SK-N-SH treated with all-trans-retinoic acid at 6 μM for 48 hours (cell line): Measurements from ENCODE around the gene CNTN6.

Experiments used
- ATAC-seq: fragments of 200-7000 bp; cut with Tn5 transposase; 3 replicates; pipeline ENCODE4 v1.9.1; 2020; ENCODE audit warnings: mild to moderate bottlenecking, moderate library complexity
- ARNTL ChIP-seq: fragments of 450-650 bp; formaldehyde crosslinking; IDR thresholded peaks from 2 replicates; pipeline ENCODE4 v1.5.0; 2020; ENCODE audit warnings: low read depth, mild to moderate bottlenecking, moderate library complexity, borderline replicate concordance
- BACH2 ChIP-seq: fragments of 250-450 bp; sonication (Bioruptor Pico); IDR thresholded peaks from 2 replicates; pipeline ENCODE4 v1.9.0; 2021; ENCODE audit warnings: mild to moderate bottlenecking, borderline replicate concordance
- CSDC2 ChIP-seq: fragments of 250-450 bp; sonication (Bioruptor Pico); IDR thresholded peaks from 2 replicates; pipeline ENCODE4 v1.5.0; 2020; ENCODE audit warnings: mild to moderate bottlenecking, moderate library complexity
- ESRRG ChIP-seq: fragments of 250-450 bp; sonication (Bioruptor Pico); IDR thresholded peaks from 2 replicates; pipeline ENCODE4 v1.6.1; 2021; ENCODE audit warnings: mild to moderate bottlenecking
- GLIS3 ChIP-seq: fragments of 250-450 bp; sonication (Bioruptor Pico); IDR thresholded peaks from 2 replicates; pipeline ENCODE4 v1.5.0; 2020; ENCODE audit warnings: mild to moderate bottlenecking, moderate library complexity
- ISL1 ChIP-seq: fragments of 250-450 bp; sonication (Bioruptor Pico); IDR thresholded peaks from 2 replicates; pipeline ENCODE4 v2.1.2; 2022; ENCODE audit warnings: mild to moderate bottlenecking, moderate library complexity
- OSR1 ChIP-seq: fragments of 250-450 bp; sonication (Bioruptor Pico); IDR thresholded peaks from 2 replicates; pipeline ENCODE4 v1.8.0; 2022; ENCODE audit warnings: moderate library complexity, mild to moderate bottlenecking, inconsistent platforms
- PPARA ChIP-seq: fragments of 250-450 bp; sonication (Bioruptor Pico); IDR thresholded peaks from 2 replicates; pipeline ENCODE4 v1.5.0; 2020; ENCODE audit warnings: mild to moderate bottlenecking, borderline replicate concordance
- RARB ChIP-seq: fragments of 250-450 bp; sonication (Bioruptor Pico); IDR thresholded peaks from 2 replicates; pipeline ENCODE4 v1.8.0; 2021; ENCODE audit warnings: mild to moderate bottlenecking, moderate library complexity
- SNAI2 ChIP-seq: fragments of 250-450 bp; sonication (Bioruptor Pico); IDR thresholded peaks from 2 replicates; pipeline ENCODE4 v1.5.0; 2020; ENCODE audit warnings: mild to moderate bottlenecking, moderate library complexity
- TCF4 ChIP-seq: fragments of 250-450 bp; sonication (Bioruptor Pico); IDR thresholded peaks from 2 replicates; pipeline ENCODE4 v1.8.0; 2021; ENCODE audit warnings: mild to moderate bottlenecking, moderate library complexity, borderline replicate concordance
- TOX ChIP-seq: fragments of 250-450 bp; sonication (Bioruptor Pico); IDR thresholded peaks from 2 replicates; pipeline ENCODE4 v1.8.0; 2021; ENCODE audit warnings: mild to moderate bottlenecking, moderate library complexity, borderline replicate concordance
- ZC3H10 ChIP-seq: fragments of 250-450 bp; sonication (Bioruptor Pico); IDR thresholded peaks from 2 replicates; pipeline ENCODE4 v1.5.1; 2021; ENCODE audit warnings: mild to moderate bottlenecking, moderate library complexity
- ZFP3 ChIP-seq: fragments of 250-450 bp; sonication (Bioruptor Pico); IDR thresholded peaks from 2 replicates; pipeline ENCODE4 v1.5.0; 2020; ENCODE audit warnings: mild to moderate bottlenecking, moderate library complexity
- ZFP30 ChIP-seq: fragments of 450-650 bp; formaldehyde crosslinking; IDR thresholded peaks from 2 replicates; pipeline ENCODE4 v1.5.0; 2022; ENCODE audit warnings: mild to moderate bottlenecking, moderate library complexity
- ZNF565 ChIP-seq: fragments of 450-650 bp; formaldehyde crosslinking; conservative IDR thresholded peaks from 2 replicates; pipeline ENCODE4 v1.5.0; 2020; ENCODE audit warnings: low read depth, mild to moderate bottlenecking, moderate library complexity
- ZNF70 ChIP-seq: fragments of 450-650 bp; formaldehyde crosslinking; IDR thresholded peaks from 2 replicates; pipeline ENCODE4 v1.5.0; 2020; ENCODE audit warnings: mild to moderate bottlenecking, moderate library complexity
- ZNF8 ChIP-seq: fragments of 450-650 bp; formaldehyde crosslinking; IDR thresholded peaks from 2 replicates; pipeline ENCODE4 v1.5.0; 2020; ENCODE audit warnings: mild to moderate bottlenecking, moderate library complexity
- TF ChIP-seq, protein P1 (sequence below): fragments of 250-450 bp; sonication (Bioruptor Pico); IDR thresholded peaks from 2 replicates; pipeline ENCODE4 v1.8.0; 2020; ENCODE audit warnings: mild to moderate bottlenecking, moderate library complexity, borderline replicate concordance
- TF ChIP-seq, protein P2 (sequence below): fragments of 250-450 bp; sonication (Bioruptor Pico); IDR thresholded peaks from 2 replicates; pipeline ENCODE4 v1.5.0; 2020; ENCODE audit warnings: mild to moderate bottlenecking, moderate library complexity
- TF ChIP-seq, protein P3 (sequence below): fragments of 250-450 bp; sonication (Bioruptor Pico); IDR thresholded peaks from 2 replicates; pipeline ENCODE4 v1.5.1; 2020; ENCODE audit warnings: low read depth, mild to moderate bottlenecking, moderate library complexity
- TF ChIP-seq, protein P4 (sequence below): fragments of 250-450 bp; sonication (Bioruptor Pico); IDR thresholded peaks from 2 replicates; pipeline ENCODE4 v1.5.1; 2021; ENCODE audit warnings: mild to moderate bottlenecking, moderate library complexity

CNTN6 gene

DNA sequence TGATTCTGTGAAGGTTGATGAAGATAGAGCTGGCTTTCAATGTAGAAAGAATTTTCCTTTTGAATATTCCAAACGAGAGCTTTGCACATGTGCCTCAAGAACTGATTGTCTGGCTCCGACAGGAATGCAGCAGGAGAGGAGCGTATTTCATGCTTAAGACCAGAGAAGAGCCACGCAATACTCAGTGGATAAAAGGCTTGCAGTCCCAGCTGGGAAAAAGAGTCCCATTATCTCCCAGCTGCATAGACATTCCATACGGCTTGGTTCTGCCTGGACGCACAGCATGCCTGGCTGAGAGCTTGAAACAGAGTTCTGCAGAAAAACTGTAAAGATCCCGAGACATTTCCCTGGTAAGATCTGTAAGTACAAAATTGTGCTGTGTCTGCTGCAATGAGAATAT, at the start of gene CNTN6:
CNTN6 (plus strand) TSS at position 254 of the 400 bp plus-strand sequence. CDS start 54,985 bp downstream, outside the sequence.
- ATAC-seq, result no peak

DNA sequence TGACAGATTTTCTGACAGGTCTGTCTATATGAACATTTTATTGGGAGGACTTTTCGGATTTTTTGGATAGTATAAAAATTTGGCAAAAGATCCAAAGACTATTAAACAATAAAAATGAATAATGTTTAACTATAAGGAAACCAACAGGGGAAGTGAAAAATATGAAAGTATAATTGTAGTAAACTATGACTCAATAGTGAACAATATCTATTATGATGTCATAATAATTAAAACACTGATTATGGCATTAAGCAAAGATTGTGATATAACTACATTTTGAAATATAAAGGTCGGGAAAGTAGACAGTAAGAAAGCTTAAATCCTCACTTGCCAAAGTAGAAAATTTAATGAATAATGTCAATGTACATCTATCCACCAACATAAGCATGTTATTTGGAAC, 44.3 kb upstream of the CNTN6 start:
- ATAC-seq, result no peak
- no peak for TF ChIP-seq ZNF8
- no peak for TF ChIP-seq ZFP30 (CRISPR knock-in tag)
- no peak for TF ChIP-seq GLIS3 (CRISPR knock-in tag)
- TF ChIP-seq OSR1 (CRISPR knock-in tag), result no peak
- no peak for TF ChIP-seq PPARA (CRISPR knock-in tag)
- TF ChIP-seq, protein P1, sequence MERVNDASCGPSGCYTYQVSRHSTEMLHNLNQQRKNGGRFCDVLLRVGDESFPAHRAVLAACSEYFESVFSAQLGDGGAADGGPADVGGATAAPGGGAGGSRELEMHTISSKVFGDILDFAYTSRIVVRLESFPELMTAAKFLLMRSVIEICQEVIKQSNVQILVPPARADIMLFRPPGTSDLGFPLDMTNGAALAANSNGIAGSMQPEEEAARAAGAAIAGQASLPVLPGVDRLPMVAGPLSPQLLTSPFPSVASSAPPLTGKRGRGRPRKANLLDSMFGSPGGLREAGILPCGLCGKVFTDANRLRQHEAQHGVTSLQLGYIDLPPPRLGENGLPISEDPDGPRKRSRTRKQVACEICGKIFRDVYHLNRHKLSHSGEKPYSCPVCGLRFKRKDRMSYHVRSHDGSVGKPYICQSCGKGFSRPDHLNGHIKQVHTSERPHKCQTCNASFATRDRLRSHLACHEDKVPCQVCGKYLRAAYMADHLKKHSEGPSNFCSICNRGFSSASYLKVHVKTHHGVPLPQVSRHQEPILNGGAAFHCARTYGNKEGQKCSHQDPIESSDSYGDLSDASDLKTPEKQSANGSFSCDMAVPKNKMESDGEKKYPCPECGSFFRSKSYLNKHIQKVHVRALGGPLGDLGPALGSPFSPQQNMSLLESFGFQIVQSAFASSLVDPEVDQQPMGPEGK, result no peak
- TF ChIP-seq ZC3H10 (CRISPR knock-in tag), result no peak
- no peak for TF ChIP-seq SNAI2 (CRISPR knock-in tag)
- no peak for TF ChIP-seq ZFP3
- TF ChIP-seq RARB, result no peak
- no peak for TF ChIP-seq ARNTL (CRISPR knock-in tag)
- TF ChIP-seq, protein P2, sequence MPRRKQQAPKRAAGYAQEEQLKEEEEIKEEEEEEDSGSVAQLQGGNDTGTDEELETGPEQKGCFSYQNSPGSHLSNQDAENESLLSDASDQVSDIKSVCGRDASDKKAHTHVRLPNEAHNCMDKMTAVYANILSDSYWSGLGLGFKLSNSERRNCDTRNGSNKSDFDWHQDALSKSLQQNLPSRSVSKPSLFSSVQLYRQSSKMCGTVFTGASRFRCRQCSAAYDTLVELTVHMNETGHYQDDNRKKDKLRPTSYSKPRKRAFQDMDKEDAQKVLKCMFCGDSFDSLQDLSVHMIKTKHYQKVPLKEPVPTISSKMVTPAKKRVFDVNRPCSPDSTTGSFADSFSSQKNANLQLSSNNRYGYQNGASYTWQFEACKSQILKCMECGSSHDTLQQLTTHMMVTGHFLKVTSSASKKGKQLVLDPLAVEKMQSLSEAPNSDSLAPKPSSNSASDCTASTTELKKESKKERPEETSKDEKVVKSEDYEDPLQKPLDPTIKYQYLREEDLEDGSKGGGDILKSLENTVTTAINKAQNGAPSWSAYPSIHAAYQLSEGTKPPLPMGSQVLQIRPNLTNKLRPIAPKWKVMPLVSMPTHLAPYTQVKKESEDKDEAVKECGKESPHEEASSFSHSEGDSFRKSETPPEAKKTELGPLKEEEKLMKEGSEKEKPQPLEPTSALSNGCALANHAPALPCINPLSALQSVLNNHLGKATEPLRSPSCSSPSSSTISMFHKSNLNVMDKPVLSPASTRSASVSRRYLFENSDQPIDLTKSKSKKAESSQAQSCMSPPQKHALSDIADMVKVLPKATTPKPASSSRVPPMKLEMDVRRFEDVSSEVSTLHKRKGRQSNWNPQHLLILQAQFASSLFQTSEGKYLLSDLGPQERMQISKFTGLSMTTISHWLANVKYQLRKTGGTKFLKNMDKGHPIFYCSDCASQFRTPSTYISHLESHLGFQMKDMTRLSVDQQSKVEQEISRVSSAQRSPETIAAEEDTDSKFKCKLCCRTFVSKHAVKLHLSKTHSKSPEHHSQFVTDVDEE, result no peak
- no peak for TF ChIP-seq CSDC2 (CRISPR knock-in tag)
- no peak for TF ChIP-seq ISL1 (CRISPR knock-in tag)
- TF ChIP-seq ZNF70 (CRISPR knock-in tag), result no peak

More for the DNA sequence above, at the start of gene CNTN6:
- TF ChIP-seq ZNF565 (CRISPR knock-in tag), result no peak
- no peak for TF ChIP-seq BACH2 (CRISPR knock-in tag)
- TF ChIP-seq, protein P1, result no peak
- no peak for TF ChIP-seq ZFP3
- no peak for TF ChIP-seq ZNF70 (CRISPR knock-in tag)
- TF ChIP-seq ESRRG (CRISPR knock-in tag), result no peak
- no peak for TF ChIP-seq TOX (CRISPR knock-in tag)
- TF ChIP-seq, protein P3, sequence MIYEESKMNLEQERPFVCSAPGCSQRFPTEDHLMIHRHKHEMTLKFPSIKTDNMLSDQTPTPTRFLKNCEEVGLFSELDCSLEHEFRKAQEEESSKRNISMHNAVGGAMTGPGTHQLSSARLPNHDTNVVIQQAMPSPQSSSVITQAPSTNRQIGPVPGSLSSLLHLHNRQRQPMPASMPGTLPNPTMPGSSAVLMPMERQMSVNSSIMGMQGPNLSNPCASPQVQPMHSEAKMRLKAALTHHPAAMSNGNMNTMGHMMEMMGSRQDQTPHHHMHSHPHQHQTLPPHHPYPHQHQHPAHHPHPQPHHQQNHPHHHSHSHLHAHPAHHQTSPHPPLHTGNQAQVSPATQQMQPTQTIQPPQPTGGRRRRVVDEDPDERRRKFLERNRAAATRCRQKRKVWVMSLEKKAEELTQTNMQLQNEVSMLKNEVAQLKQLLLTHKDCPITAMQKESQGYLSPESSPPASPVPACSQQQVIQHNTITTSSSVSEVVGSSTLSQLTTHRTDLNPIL (CRISPR knock-in tag), result no peak
- TF ChIP-seq, protein P2, result no peak
- TF ChIP-seq ARNTL (CRISPR knock-in tag), result no peak
- no peak for TF ChIP-seq PPARA (CRISPR knock-in tag)

DNA sequence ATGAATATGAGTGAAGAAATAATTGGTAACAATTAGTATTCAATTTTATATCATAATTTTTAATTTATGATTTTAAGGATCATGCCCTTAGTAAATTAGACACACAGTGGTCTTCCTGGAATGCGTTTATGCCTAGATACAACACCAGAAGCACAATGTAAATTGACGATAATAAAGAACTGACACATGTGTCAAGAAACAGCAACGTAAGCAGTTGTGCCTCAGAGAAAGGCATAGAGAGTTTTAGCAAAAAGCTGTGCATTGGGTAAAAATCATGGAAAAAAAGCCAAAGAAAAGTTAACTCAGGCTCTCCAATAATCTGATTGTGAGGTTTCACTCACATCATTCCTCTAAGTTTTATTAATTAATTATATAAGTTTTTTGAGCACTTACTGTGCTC, 37.0 kb upstream of the CNTN6 start:
- TF ChIP-seq ZFP3, result no peak
- no peak for TF ChIP-seq TCF4 (CRISPR knock-in tag)
- TF ChIP-seq BACH2 (CRISPR knock-in tag), result no peak
- TF ChIP-seq, protein P4, sequence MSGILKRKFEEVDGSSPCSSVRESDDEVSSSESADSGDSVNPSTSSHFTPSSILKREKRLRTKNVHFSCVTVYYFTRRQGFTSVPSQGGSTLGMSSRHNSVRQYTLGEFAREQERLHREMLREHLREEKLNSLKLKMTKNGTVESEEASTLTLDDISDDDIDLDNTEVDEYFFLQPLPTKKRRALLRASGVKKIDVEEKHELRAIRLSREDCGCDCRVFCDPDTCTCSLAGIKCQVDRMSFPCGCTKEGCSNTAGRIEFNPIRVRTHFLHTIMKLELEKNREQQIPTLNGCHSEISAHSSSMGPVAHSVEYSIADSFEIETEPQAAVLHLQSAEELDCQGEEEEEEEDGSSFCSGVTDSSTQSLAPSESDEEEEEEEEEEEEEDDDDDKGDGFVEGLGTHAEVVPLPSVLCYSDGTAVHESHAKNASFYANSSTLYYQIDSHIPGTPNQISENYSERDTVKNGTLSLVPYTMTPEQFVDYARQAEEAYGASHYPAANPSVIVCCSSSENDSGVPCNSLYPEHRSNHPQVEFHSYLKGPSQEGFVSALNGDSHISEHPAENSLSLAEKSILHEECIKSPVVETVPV (CRISPR knock-in tag), result no peak
- no peak for TF ChIP-seq ZNF8
- no peak for TF ChIP-seq GLIS3 (CRISPR knock-in tag)
- TF ChIP-seq ZNF565 (CRISPR knock-in tag), result no peak
- no peak for TF ChIP-seq ARNTL (CRISPR knock-in tag)
- no peak for TF ChIP-seq RARB
- TF ChIP-seq OSR1 (CRISPR knock-in tag), result no peak
- TF ChIP-seq, protein P1, result no peak
- ATAC-seq, result no peak
